Activated CD4-positive, alpha-beta T cell treated with anti-CD3 and anti-CD28 coated beads for 36 hours (primary cell): ENCODE measurements around the gene RELB. TPM values are rescaled to one million over a fixed set of nuclear protein-coding genes. Genes with fewer than 3 reads are reported as not detected.
A peak's percentile ranks its signal among the peaks of the same experiment; 100 is the strongest.

Experiments
- ATAC-seq: fragments of 200-7000 bp; cut with Tn5 transposase; one replicate; pipeline ENCODE4 v1.10.0; 2021; ENCODE audit warnings: mild to moderate bottlenecking, moderate library complexity
- CTCF ChIA-PET: fragments of 350-600 bp; sonication (Branson Sonifier 250); formaldehyde crosslinking; loops from one replicate; lab custom pipeline; 2021; ENCODE audit warnings: antibody characterized with exemption; lab: Charles Lee
- POLR2A ChIA-PET: fragments of 350-600 bp; sonication (Branson Sonifier 250); formaldehyde crosslinking; loops from one replicate; lab custom pipeline; 2021; ENCODE audit warnings: antibody characterized with exemption, inconsistent platforms; lab: Charles Lee
- DNase-seq: peaks from one replicate; pipeline ENCODE4 v3.0.0-alpha.2; 2020
- H3K27ac Mint-ChIP-seq: one replicate; pipeline ENCODE4 v1.8.0; 2021; ENCODE audit warnings: mixed read lengths
- H3K27me3 Mint-ChIP-seq: one replicate; pipeline ENCODE4 v1.8.0; 2021; ENCODE audit warnings: mixed read lengths
- H3K36me3 Mint-ChIP-seq: one replicate; pipeline ENCODE4 v1.8.0; 2021; ENCODE audit warnings: low read depth, mixed read lengths
- H3K4me1 Mint-ChIP-seq: one replicate; pipeline ENCODE4 v1.8.0; 2021; ENCODE audit warnings: mixed read lengths
- H3K4me3 Mint-ChIP-seq: one replicate; pipeline ENCODE4 v1.8.0; 2021; ENCODE audit warnings: mild to moderate bottlenecking, moderate library complexity, mixed read lengths
- H3K9me3 Mint-ChIP-seq: one replicate; pipeline ENCODE4 v1.8.0; 2021; ENCODE audit warnings: low read depth, mixed read lengths
- intact Hi-C, 2 experiments: fragments of 100-400 bp; cut with DNase I in 1 of 2; cut with micrococcal nuclease in 1 of 2; formaldehyde crosslinking; loops; one replicate each; pipeline versions ENCODE4 v1.14.2 to v1.15.1; 2022 to 2024; cut with DNase I, micrococcal nuclease
- total RNA-seq, 2 experiments: library from RNA; stranded (reverse); gene quantifications; one replicate each; pipeline ENCODE4 v1.2.3, GENCODE V29; 2021

Gene RELB
- total RNA-seq, 2 experiments from 2014 or later: 43.8 to 51.2 TPM

DNA sequence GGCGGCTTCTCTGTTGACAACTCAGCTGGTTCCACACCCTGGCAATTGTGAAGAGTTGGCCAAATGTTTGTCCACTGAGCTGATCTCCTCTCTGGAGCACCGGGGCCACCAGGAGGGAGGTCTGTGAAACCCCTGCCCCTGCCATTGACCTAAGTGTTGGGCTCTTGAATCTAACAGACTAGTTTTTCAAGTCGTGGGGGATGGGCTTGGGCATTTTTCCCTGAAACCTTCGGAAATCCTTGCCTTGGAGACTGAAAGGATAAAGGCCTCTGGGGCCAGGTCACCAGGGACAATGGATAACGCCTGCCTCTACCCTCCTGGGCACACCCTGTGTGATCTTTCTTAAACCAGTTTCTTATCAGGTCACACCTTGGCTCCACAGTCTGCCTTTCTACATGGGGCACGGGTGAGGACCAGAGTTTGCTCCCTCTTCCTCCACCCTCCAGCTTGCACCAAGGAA is 78.7 kb downstream of the RELB start:
- Mint-ChIP-seq H3K4me3 (peak overlapping the region; percentile 99), H3K27me3 (no peaks in the 10 kb centered on the region), H3K9me3 (no peaks in the 10 kb centered on the region), H3K36me3 (peaks cover 23% of the 10 kb centered on the region), H3K27ac (peak overlapping the region; percentile 88), H3K4me1 (peaks cover 39% of the 10 kb centered on the region)
- peak; percentile 25 for DNase-seq
- ATAC-seq: no peak
- ChIA-PET POLR2A (interaction anchor here (0.9 to 1.2 kb wide), 2 partner anchors 12 to 91 kb away, joined by 3 to 5 read pairs; partner anchors contain the start of gene PPP1R37), CTCF (interaction anchor here (0.7 to 2.7 kb wide), 4 partner anchors 9 to 101 kb away, joined by 3 to 12 read pairs (median 4); partner anchors contain the start of gene PPP1R37)
- intact Hi-C loops: loop anchor here (1.0 to 5.0 kb wide), 10 partner anchors 11 to 918 kb away; partner anchors contain the start of genes BLOC1S3 (in 2 of the 2), TRAPPC6A (in 2 of the 2), CLASRP (in 1 of the 2) and RELB (in 1 of the 2)

- H3K4me1 Mint-ChIP-seq: peaks cover 35% of the 10 kb centered on the region
- CTCF ChIA-PET: no interaction called here
- no peak overlapping the region for H3K27ac Mint-ChIP-seq
- H3K9me3 Mint-ChIP-seq: no peaks in the 10 kb centered on the region
- DNase-seq (no peak), ATAC-seq (no peak)
- intact Hi-C loops: no loop called here
- H3K36me3 Mint-ChIP-seq: peaks cover 29% of the 10 kb centered on the region
- H3K27me3 Mint-ChIP-seq: no peaks in the 10 kb centered on the region
- H3K4me3 Mint-ChIP-seq: no peak overlapping the region
- POLR2A ChIA-PET: no interaction called here
Observed at GRCh38 chr19:45082170-45082569, 80.9 kb downstream of the RELB start.

DNA sequence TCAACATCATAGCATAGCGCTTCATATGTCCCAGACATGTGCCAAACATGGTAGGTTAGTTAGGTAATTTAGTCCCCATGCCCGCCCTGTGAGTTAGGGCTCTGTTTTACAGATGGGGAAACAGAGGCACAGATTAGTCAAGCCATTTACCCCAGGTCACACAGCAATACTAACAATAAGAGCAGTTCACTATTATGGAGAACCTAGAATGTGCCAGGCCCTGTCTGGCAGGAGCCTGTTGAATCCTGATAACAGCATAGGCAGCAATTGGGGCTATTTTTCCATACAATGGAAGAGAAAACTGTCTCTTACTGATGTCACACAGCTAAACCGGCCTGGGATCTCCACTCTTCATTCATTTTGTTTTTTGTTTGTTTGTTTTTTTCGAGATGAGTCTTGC is 85.2 kb downstream of the RELB start:
- peaks cover 31% of the 10 kb centered on the region for H3K4me1 Mint-ChIP-seq
- ChIA-PET POLR2A (no interaction called here), CTCF (no interaction called here)
- H3K27ac Mint-ChIP-seq: no peak overlapping the region
- H3K36me3 Mint-ChIP-seq: peaks cover 41% of the 10 kb centered on the region
- ATAC-seq (no peak), DNase-seq (no peak)
- intact Hi-C loops: no loop called here
- no peaks in the 10 kb centered on the region for H3K27me3 Mint-ChIP-seq
- H3K9me3 Mint-ChIP-seq: no peaks in the 10 kb centered on the region
- H3K4me3 Mint-ChIP-seq: no peak overlapping the region

- Mint-ChIP-seq H3K27ac (peak overlapping the region; percentile 82), H3K36me3 (peaks cover 33% of the 10 kb centered on the region), H3K4me3 (peak overlapping the region; percentile 32), H3K4me1 (peaks cover 24% of the 10 kb centered on the region), H3K9me3 (no peaks in the 10 kb centered on the region), H3K27me3 (no peaks in the 10 kb centered on the region)
- ATAC-seq (peak; percentile 30), DNase-seq (peak; percentile 65)
- POLR2A ChIA-PET: no interaction called here
- CTCF ChIA-PET: interaction anchor here (0.6 kb wide), 1 partner anchor 11 kb away, joined by 3 read pairs; no protein-coding TSS in a partner anchor
- intact Hi-C loops: no loop called here
Observed at GRCh38 chr19:45087531-45087930, 86.3 kb downstream of the RELB start.

Other genes with a start within 250 kb of the RELB start
- gene CBLC, start 223.6 kb upstream of the RELB start, total RNA-seq: not detected
- not detected for gene BCAM, start 192.4 kb upstream of the RELB start, total RNA-seq
- gene NECTIN2, start 155.2 kb upstream of the RELB start, total RNA-seq: under 1 TPM; 0.80 to 0.93 TPM
- 100 to 1,000 TPM; 120 to 132 TPM for gene TOMM40, start 110.2 kb upstream of the RELB start, total RNA-seq
- under 1 TPM; 0.55 to 0.70 TPM for gene APOE, start 95.7 kb upstream of the RELB start, total RNA-seq
- 1 to 10 TPM; 2.8 to 2.9 TPM for gene APOC1, start 86.9 kb upstream of the RELB start, total RNA-seq
- gene APOC4, start 59.2 kb upstream of the RELB start, total RNA-seq: not detected
- gene APOC2, start 55.4 kb upstream of the RELB start, total RNA-seq: not detected
- gene CLPTM1, start 46.1 kb upstream of the RELB start, total RNA-seq: 10 to 100 TPM; 41.6 to 44.1 TPM
- gene CLASRP, start 37.6 kb downstream of the RELB start, total RNA-seq: 100 to 1,000 TPM; 101 to 103 TPM
- 1 to 10 TPM; 3.1 to 4.8 TPM for gene ZNF296, start 75.0 kb downstream of the RELB start, total RNA-seq
- gene GEMIN7, start 77.8 kb downstream of the RELB start, total RNA-seq: 10 to 100 TPM; 35.4 to 35.5 TPM
- 10 to 100 TPM; 12.5 to 14.1 TPM for gene PPP1R37, start 91.7 kb downstream of the RELB start, total RNA-seq
- gene NKPD1, start 159.5 kb downstream of the RELB start, total RNA-seq: under 1 TPM; 0.09 to 0.11 TPM
- 10 to 100 TPM; 18.3 to 25.1 TPM for gene TRAPPC6A, start 176.8 kb downstream of the RELB start, total RNA-seq
- 10 to 100 TPM; 10.7 to 11.2 TPM for gene BLOC1S3, start 177.3 kb downstream of the RELB start, total RNA-seq
- gene EXOC3L2, start 243.9 kb downstream of the RELB start, total RNA-seq: not detected
- 10 to 100 TPM; 19.1 to 19.6 TPM for gene MARK4, start 249.8 kb downstream of the RELB start, total RNA-seq